PC-3 (cell line): ENCODE results near the gene STAT5A.

Experiments used
- EZH2 ChIP-seq: fragments of 300-600 bp; sonication (generic); IDR thresholded peaks from one replicate; pipeline ENCODE4 v1.6.1; 2017; ENCODE audit warnings: antibody characterized with exemption, mild to moderate bottlenecking, low read length; ENCODE audit not compliant: unreplicated experiment
- TF ChIP-seq, protein P1 (sequence below): fragments of 300-600 bp; sonication (generic); conservative IDR thresholded peaks from 2 replicates; pipeline ENCODE4 v1.5.1; 2017; ENCODE audit warnings: antibody characterized with exemption, low read depth, mild to moderate bottlenecking, low read length

DNA sequence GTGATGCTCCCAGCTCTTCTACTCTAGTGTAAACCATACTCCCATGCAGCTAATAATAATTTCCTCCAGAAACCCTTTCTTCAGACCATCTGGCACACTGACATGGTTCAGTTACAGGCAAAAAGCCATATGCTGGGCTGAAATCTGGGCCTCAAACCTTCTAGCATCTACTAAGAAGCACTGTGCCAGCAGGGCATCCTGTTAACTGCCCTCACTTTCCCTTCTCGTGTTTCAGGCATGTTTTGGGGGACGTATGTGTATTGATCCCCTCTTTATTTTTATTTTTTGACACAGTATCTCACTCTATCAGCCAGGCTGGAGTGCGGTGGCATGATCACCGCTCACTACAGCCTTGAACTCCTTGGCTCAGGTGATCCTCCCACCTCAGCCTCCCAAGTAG lies 33.3 kb downstream of the STAT5A start:
- TF ChIP-seq, protein P1, sequence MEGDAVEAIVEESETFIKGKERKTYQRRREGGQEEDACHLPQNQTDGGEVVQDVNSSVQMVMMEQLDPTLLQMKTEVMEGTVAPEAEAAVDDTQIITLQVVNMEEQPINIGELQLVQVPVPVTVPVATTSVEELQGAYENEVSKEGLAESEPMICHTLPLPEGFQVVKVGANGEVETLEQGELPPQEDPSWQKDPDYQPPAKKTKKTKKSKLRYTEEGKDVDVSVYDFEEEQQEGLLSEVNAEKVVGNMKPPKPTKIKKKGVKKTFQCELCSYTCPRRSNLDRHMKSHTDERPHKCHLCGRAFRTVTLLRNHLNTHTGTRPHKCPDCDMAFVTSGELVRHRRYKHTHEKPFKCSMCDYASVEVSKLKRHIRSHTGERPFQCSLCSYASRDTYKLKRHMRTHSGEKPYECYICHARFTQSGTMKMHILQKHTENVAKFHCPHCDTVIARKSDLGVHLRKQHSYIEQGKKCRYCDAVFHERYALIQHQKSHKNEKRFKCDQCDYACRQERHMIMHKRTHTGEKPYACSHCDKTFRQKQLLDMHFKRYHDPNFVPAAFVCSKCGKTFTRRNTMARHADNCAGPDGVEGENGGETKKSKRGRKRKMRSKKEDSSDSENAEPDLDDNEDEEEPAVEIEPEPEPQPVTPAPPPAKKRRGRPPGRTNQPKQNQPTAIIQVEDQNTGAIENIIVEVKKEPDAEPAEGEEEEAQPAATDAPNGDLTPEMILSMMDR = no peak
- TF ChIP-seq EZH2 = no peak
